HFFc6 (cell line): Measurements from ENCODE around the gene FUCA1. TPM values are rescaled to one million over a fixed set of nuclear protein-coding genes. Genes with fewer than 3 reads are reported as not detected.

Experiments
- DNase-seq: peaks from one replicate; pipeline ENCODE4 v3.0.0-alpha.2; 2018
- H3K27ac Mint-ChIP-seq: 2 replicates; pipeline ENCODE4 v1.8.0; 2020; ENCODE audit warnings: mild to moderate bottlenecking, mixed read lengths
- H3K27me3 Mint-ChIP-seq: 2 replicates; pipeline ENCODE4 v1.8.0; 2021; ENCODE audit warnings: mild to moderate bottlenecking, moderate library complexity, mixed read lengths; ENCODE audit not compliant: insufficient read depth
- H3K36me3 Mint-ChIP-seq: 2 replicates; pipeline ENCODE4 v1.8.0; 2021; ENCODE audit warnings: low read depth, mixed read lengths
- H3K4me1 Mint-ChIP-seq: 2 replicates; pipeline ENCODE4 v1.8.0; 2020; ENCODE audit warnings: low read depth, mixed read lengths
- H3K4me3 Mint-ChIP-seq: 2 replicates; pipeline ENCODE4 v1.8.0; 2020; ENCODE audit warnings: mild to moderate bottlenecking, moderate library complexity, mixed read lengths
- H3K9me3 Mint-ChIP-seq: 2 replicates; pipeline ENCODE4 v1.8.0; 2020; ENCODE audit warnings: mild to moderate bottlenecking, mixed read lengths
- total RNA-seq, 6 experiments: library from RNA; stranded (reverse); fragmentation: NEBNext Ultra II Directional; extraction: Animal tissue kit (Norgen Biotek cat#: 25700); gene quantifications; 2 replicates in 1 of 6; 3 replicates in 5 of 6; pipeline ENCODE4 v1.2.3, GENCODE V29; 2021
- TF ChIP-seq, protein P1 (sequence below): fragments of 200-600 bp; sonication (generic); IDR thresholded peaks from 2 replicates; pipeline ENCODE4 v1.5.0; 2021; ENCODE audit warnings: antibody characterized with exemption, mild to moderate bottlenecking

The FUCA1 gene
- total RNA-seq, 6 experiments from 2014 or later = 4.1 to 6.7 (median 5.8) TPM

DNA sequence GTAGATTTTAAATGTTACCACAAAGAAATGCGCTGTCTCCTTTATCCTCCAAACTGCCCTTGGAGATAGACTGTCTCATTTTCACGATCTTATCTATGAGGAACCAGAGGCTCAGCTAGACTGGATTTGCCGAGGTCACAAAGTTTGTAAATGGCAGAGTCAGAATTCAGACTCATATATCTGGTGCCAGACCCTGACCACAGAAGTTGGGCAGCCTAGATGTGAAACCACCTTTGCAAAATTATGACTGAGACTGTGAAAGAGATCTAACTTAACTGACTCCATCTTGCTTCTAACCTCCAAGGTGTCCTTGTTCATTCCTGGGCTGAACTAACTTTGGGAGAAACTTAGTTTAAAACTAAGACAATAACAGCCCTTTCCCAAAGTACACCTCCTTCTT, 31.0 kb upstream of the FUCA1 start:
- Mint-ChIP-seq H3K27me3 (peaks cover 50% of the 10 kb centered on the region), H3K4me1 (no peaks in the 10 kb centered on the region)

DNA sequence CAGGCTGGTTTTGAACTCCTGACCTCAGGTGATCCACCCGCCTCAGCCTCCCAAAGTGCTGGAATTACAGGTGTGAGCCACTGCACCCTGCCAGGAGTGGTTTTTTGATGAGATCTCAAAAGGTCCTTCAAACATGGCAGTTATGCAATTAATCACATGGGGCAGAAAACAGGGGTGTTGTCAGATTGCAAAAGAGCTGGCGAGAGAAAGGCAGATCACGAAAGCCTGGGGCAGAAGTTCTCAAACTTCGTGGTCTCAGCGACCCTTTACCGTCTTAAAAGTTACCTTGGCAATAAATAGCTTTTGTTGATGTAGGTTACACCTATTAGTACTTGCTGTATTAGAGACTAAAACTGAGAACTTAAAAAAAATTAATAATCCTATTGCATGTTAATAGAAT, 29.0 kb upstream of the FUCA1 start:
- DNase-seq = no peak
- H3K27me3 Mint-ChIP-seq = peaks cover 54% of the 10 kb centered on the region
- TF ChIP-seq, protein P1, sequence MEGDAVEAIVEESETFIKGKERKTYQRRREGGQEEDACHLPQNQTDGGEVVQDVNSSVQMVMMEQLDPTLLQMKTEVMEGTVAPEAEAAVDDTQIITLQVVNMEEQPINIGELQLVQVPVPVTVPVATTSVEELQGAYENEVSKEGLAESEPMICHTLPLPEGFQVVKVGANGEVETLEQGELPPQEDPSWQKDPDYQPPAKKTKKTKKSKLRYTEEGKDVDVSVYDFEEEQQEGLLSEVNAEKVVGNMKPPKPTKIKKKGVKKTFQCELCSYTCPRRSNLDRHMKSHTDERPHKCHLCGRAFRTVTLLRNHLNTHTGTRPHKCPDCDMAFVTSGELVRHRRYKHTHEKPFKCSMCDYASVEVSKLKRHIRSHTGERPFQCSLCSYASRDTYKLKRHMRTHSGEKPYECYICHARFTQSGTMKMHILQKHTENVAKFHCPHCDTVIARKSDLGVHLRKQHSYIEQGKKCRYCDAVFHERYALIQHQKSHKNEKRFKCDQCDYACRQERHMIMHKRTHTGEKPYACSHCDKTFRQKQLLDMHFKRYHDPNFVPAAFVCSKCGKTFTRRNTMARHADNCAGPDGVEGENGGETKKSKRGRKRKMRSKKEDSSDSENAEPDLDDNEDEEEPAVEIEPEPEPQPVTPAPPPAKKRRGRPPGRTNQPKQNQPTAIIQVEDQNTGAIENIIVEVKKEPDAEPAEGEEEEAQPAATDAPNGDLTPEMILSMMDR = no peak
- no peak overlapping the region for H3K27ac Mint-ChIP-seq
- no peak overlapping the region for H3K4me3 Mint-ChIP-seq
- H3K36me3 Mint-ChIP-seq = no peaks in the 10 kb centered on the region
- no peaks in the 10 kb centered on the region for H3K4me1 Mint-ChIP-seq
- H3K9me3 Mint-ChIP-seq = no peaks in the 10 kb centered on the region; the same call in 1 of the 2 replicates

More for the DNA sequence above, 31.0 kb upstream of the FUCA1 start:
- Mint-ChIP-seq H3K9me3 (no peaks in the 10 kb centered on the region; the same call in 1 of the 2 replicates), H3K4me3 (no peak overlapping the region), H3K27ac (no peak overlapping the region), H3K36me3 (no peaks in the 10 kb centered on the region)
- TF ChIP-seq, protein P1 = no peak
- DNase-seq = no peak

DNA sequence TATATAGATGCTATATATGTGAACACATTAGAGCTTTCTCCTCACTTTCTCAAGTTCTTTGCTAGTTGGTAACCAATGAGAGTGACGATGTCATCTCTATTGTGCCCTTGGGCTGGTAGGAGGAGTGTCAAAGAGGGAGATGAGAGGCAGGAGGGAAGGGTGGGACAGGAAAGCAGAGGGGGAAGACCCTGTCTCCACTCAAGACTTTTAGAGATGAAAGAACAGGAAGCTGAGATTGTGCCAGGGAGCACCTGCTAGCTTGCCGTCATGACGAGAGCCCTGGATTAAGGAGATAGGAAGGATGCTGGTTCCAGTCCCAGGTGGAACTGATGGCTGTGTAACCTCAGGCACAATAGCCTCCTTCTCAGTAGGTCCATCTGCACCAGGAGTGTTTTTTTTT, 28.4 kb upstream of the FUCA1 start:
- TF ChIP-seq, protein P1 = no peak
- Mint-ChIP-seq H3K4me1 (no peaks in the 10 kb centered on the region), H3K4me3 (no peak overlapping the region), H3K27me3 (peaks cover 55% of the 10 kb centered on the region), H3K9me3 (no peaks in the 10 kb centered on the region; the same call in 1 of the 2 replicates), H3K27ac (no peak overlapping the region), H3K36me3 (no peaks in the 10 kb centered on the region)
- DNase-seq = no peak

DNA sequence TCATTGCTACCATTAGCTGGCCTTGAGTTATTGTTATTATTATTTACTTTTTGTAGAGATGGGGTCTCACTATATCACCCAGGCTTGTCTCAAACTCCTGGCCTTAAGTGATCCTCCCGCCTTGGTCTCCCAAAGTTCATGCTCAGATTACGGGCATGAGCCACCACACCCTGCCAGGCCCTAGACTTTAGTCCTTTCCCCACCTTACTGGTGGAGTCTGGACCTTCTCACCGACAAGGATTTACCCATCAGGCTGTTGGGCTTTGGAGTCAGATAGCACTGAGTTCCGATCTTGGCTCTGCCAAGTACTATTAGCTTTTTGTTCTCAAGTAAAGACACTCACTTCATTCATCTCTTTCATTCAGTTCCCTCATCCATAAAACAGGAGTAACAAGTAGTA, 27.9 kb upstream of the FUCA1 start:
- TF ChIP-seq, protein P1 = no peak
- H3K27me3 Mint-ChIP-seq = peaks cover 52% of the 10 kb centered on the region
- H3K27ac Mint-ChIP-seq = no peak overlapping the region
- no peaks in the 10 kb centered on the region for H3K4me1 Mint-ChIP-seq
- H3K9me3 Mint-ChIP-seq = no peaks in the 10 kb centered on the region
- no peaks in the 10 kb centered on the region for H3K36me3 Mint-ChIP-seq
- DNase-seq = no peak
- no peak overlapping the region for H3K4me3 Mint-ChIP-seq

DNA sequence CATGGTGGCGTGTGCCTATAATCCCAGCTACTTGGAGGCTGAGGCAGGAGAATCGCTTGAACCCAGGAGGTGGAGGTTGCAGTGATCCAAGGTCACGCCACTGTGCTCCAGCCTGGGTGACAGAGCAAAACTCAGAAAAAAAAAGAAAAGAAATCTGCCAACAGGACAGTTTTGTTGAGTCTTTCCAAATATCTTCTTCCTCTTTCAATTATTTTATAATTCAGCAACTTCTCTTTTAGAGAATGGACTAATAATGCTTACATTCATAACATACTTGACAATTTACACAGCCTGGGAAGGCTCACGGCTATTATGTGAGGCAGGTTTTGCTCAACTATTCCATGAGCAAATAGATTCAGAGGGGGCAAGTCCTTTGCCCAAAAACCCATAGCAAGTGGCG, 27.0 kb upstream of the FUCA1 start:
- Mint-ChIP-seq H3K9me3 (no peaks in the 10 kb centered on the region), H3K4me1 (no peaks in the 10 kb centered on the region), H3K27ac (no peak overlapping the region), H3K36me3 (no peaks in the 10 kb centered on the region), H3K27me3 (peaks cover 46% of the 10 kb centered on the region), H3K4me3 (no peak overlapping the region)
- DNase-seq = no peak
- TF ChIP-seq, protein P1 = no peak

DNA sequence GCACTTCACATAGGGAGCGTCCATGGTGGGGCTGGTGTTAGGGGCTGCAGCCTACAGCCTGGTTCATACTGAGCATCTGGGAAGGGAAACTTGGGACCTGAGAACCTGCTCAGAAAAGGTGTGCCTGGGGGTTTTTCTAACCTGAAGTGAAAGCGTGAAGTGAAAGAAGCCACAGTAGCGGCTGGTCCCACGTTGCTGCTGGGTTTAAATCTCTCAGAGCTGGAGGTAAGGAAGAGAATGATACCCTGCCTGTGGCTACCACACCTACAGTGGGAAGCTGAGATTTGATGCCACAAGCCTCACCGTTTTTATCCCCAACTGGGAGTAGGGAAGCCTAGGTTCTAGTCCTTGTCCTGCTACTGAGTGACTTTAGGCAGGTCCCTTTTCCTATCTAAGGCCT, 21.0 kb upstream of the FUCA1 start:
- no peak overlapping the region for H3K27ac Mint-ChIP-seq
- peaks cover 44% of the 10 kb centered on the region for H3K27me3 Mint-ChIP-seq
- no peaks in the 10 kb centered on the region for H3K4me1 Mint-ChIP-seq
- H3K4me3 Mint-ChIP-seq = no peak overlapping the region
- no peaks in the 10 kb centered on the region for H3K36me3 Mint-ChIP-seq
- no peak for DNase-seq
- TF ChIP-seq, protein P1 = no peak
- no peaks in the 10 kb centered on the region for H3K9me3 Mint-ChIP-seq
